Natural killer cell (primary cell): ENCODE results near the gene ELF5. TPM values are rescaled to one million over a fixed set of nuclear protein-coding genes. Genes with fewer than 3 reads are reported as not detected.

ENCODE experiments used
- ATAC-seq, 3 donors: fragments of 150-1000 bp in 2 of 3; fragments of 200-7000 bp in 1 of 3; cut with Tn5 transposase; 1 replicate in 1 of 3; 2 replicates in 2 of 3; pipeline ENCODE4 v1.10.0; 2021; ENCODE audit warnings: mild to moderate bottlenecking in 2 of 3, moderate library complexity in 2 of 3
- DNase-seq, 2 donors: peaks; one replicate each; pipeline versions ENCODE4 v3.0.0 to v3.0.0-alpha.2; 2013 to 2021; ENCODE audit warnings: mixed read lengths in 1 of 2
- H3K27ac ChIP-seq: one replicate; pipeline ENCODE4 v1.5.1; 2013; ENCODE audit warnings: mild to moderate bottlenecking, low read length
- H3K27me3 ChIP-seq: one replicate; pipeline ENCODE4 v1.6.1; 2013; ENCODE audit warnings: low read length; ENCODE audit not compliant: control insufficient read depth, insufficient read depth
- H3K36me3 ChIP-seq: one replicate; pipeline ENCODE4 v1.6.1; 2013; ENCODE audit warnings: low read length; ENCODE audit not compliant: control insufficient read depth, insufficient read depth
- H3K4me1 ChIP-seq: one replicate; pipeline ENCODE4 v1.6.1; 2013; ENCODE audit warnings: low read length; ENCODE audit not compliant: control insufficient read depth, insufficient read depth
- H3K4me3 ChIP-seq: one replicate; pipeline ENCODE4 v1.5.1; 2013; ENCODE audit warnings: low read length
- H3K9me3 ChIP-seq: one replicate; pipeline ENCODE4 v1.6.1; 2013; ENCODE audit warnings: low read length; ENCODE audit not compliant: control insufficient read depth, insufficient read depth
- H3K27ac Mint-ChIP-seq, 2 donors: one replicate each; pipeline ENCODE4 v1.8.0; 2022; ENCODE audit warnings: mild to moderate bottlenecking in 2 of 2, mixed read lengths in 2 of 2, moderate library complexity in 1 of 2
- H3K27me3 Mint-ChIP-seq, 2 donors: one replicate each; pipeline ENCODE4 v1.8.0; 2022; ENCODE audit warnings: low read depth in 2 of 2, mixed read lengths in 2 of 2
- H3K36me3 Mint-ChIP-seq: one replicate; pipeline ENCODE4 v1.8.0; 2022; ENCODE audit warnings: mixed read lengths
- H3K4me1 Mint-ChIP-seq, 2 donors: one replicate each; pipeline ENCODE4 v1.8.0; 2022; ENCODE audit warnings: mixed read lengths in 2 of 2
- H3K4me3 Mint-ChIP-seq: one replicate; pipeline ENCODE4 v1.8.0; 2022; ENCODE audit warnings: mild to moderate bottlenecking, moderate library complexity, mixed read lengths
- H3K9me3 Mint-ChIP-seq, 2 donors: one replicate each; pipeline ENCODE4 v1.8.0; 2022; ENCODE audit warnings: mixed read lengths in 2 of 2
- WGBS: methylation state at CpG from one replicate; pipeline ENCODE4 v1.1.7; 2013; ENCODE audit warnings: missing lambda C conversion rate; ENCODE audit not compliant: insufficient coverage; 5-methylcytosine and 5-hydroxymethylcytosine counted together
- intact Hi-C: fragments of 100-400 bp; cut with micrococcal nuclease; formaldehyde crosslinking; loops from one replicate; pipeline ENCODE4 v1.14.2; 2022
- total RNA-seq, 4 donors: library from RNA; stranded (reverse); fragments of 120-200 nt in 1 of 4; gene quantifications; one replicate each; pipeline versions ENCODE4 v1.2.3 to v1.2.4, GENCODE V29; 2013 to 2022
- TF ChIP-seq, protein P1 (sequence below): fragments of 200-600 bp; IDR thresholded peaks from one replicate; pipeline ENCODE4 v1.8.0; 2022; ENCODE audit warnings: antibody characterized with exemption

Gene ELF5
- total RNA-seq, 3 donors from 2014 or later (not counting 1 experiment from before 2014, with no cell fraction given): not detected

GRCh38 chr11:34473603-34474169 is 39.9 kb downstream of the ELF5 start:
- no peak for ATAC-seq
- no peaks in the 10 kb centered on the region for H3K4me1 ChIP-seq
- H3K36me3 ChIP-seq: peaks cover 37% of the 10 kb centered on the region
- Mint-ChIP-seq H3K4me3 (no peak overlapping the region), H3K36me3 (peaks cover 7% of the 10 kb centered on the region), H3K27ac (no peak overlapping the region), H3K4me1 (no peaks in the 10 kb centered on the region), H3K9me3 (no peaks in the 10 kb centered on the region), H3K27me3 (no peaks in the 10 kb centered on the region)
- TF ChIP-seq, protein P1, sequence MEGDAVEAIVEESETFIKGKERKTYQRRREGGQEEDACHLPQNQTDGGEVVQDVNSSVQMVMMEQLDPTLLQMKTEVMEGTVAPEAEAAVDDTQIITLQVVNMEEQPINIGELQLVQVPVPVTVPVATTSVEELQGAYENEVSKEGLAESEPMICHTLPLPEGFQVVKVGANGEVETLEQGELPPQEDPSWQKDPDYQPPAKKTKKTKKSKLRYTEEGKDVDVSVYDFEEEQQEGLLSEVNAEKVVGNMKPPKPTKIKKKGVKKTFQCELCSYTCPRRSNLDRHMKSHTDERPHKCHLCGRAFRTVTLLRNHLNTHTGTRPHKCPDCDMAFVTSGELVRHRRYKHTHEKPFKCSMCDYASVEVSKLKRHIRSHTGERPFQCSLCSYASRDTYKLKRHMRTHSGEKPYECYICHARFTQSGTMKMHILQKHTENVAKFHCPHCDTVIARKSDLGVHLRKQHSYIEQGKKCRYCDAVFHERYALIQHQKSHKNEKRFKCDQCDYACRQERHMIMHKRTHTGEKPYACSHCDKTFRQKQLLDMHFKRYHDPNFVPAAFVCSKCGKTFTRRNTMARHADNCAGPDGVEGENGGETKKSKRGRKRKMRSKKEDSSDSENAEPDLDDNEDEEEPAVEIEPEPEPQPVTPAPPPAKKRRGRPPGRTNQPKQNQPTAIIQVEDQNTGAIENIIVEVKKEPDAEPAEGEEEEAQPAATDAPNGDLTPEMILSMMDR: no peak
- no peak for DNase-seq
- H3K27me3 ChIP-seq: no peaks in the 10 kb centered on the region
- no peak overlapping the region for H3K4me3 ChIP-seq
- no peak overlapping the region for H3K27ac ChIP-seq
- H3K9me3 ChIP-seq: no peaks in the 10 kb centered on the region
- intact Hi-C loops: no loop called here
- WGBS: 100% methylated on average over 3 of the region's 4 CpGs

DNA sequence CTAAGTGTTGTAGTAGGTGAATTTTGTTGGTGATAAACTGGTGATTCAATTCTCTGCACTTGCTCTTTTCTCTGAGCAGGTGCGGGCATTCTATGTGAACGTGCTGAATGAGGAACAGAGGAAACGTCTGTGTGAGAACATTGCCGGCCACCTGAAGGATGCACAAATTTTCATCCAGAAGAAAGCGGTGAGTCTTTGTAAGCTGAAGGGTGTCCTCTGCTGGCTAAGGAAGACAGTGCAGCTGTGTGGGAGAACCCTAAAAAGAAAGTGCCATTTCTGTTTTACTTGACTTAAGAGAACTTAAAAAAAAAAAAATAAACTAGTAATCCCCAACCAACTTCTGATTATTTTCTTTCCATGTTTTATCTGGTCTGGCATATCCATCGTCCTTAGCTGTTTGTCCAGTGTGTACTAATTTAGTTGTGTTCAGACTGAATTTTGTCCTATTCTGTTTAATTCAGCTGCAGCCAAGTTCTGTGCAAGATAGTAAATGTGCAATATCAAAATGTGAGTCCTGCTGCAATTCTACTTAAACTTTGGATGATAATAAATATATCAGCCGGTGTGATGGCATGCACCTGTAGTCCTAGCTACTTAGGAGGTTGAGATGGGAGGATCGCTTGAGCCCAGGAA is 45.3 kb downstream of the ELF5 start:
- Histone ChIP-seq H3K9me3 (no peaks in the 10 kb centered on the region), H3K36me3 (peaks cover 70% of the 10 kb centered on the region), H3K27me3 (no peaks in the 10 kb centered on the region), H3K27ac (no peak overlapping the region), H3K4me1 (no peaks in the 10 kb centered on the region), H3K4me3 (no peak overlapping the region)
- H3K27me3 Mint-ChIP-seq: no peaks in the 10 kb centered on the region
- ATAC-seq (peak in 2 of 3 donors; percentile 55 to 58), DNase-seq (peak in 1 of 2 donors; percentile 60)
- no peak overlapping the region for H3K4me3 Mint-ChIP-seq
- H3K4me1 Mint-ChIP-seq: no peaks in the 10 kb centered on the region
- peaks cover 3 to 5% of the 10 kb centered on the region in 2 donors for H3K9me3 Mint-ChIP-seq
- TF ChIP-seq, protein P1: peak; percentile 62
- H3K36me3 Mint-ChIP-seq: peaks cover 30% of the 10 kb centered on the region
- H3K27ac Mint-ChIP-seq: no peak overlapping the region
- intact Hi-C loops: no loop called here
- 68% methylated on average over 8 of the region's 8 CpGs for WGBS

GRCh38 chr11:34466802-34467488 is 46.6 kb downstream of the ELF5 start:
- WGBS: 80% methylated on average over 2 of the region's 3 CpGs
- intact Hi-C loops: no loop called here
- no peak for DNase-seq

More at GRCh38 chr11:34466802-34467488, 46.6 kb downstream of the ELF5 start:
- H3K27me3 ChIP-seq: no peaks in the 10 kb centered on the region
- H3K4me1 Mint-ChIP-seq: no peaks in the 10 kb centered on the region
- H3K27ac ChIP-seq: no peak overlapping the region
- no peaks in the 10 kb centered on the region for H3K4me1 ChIP-seq
- no peak overlapping the region for H3K4me3 ChIP-seq
- H3K27me3 Mint-ChIP-seq: no peaks in the 10 kb centered on the region
- H3K27ac Mint-ChIP-seq: no peak overlapping the region
- H3K36me3 ChIP-seq: peaks cover 75% of the 10 kb centered on the region
- H3K36me3 Mint-ChIP-seq: peaks cover 39% of the 10 kb centered on the region
- H3K4me3 Mint-ChIP-seq: no peak overlapping the region
- no peaks in the 10 kb centered on the region for H3K9me3 ChIP-seq
- no peak for ATAC-seq
- TF ChIP-seq, protein P1: no peak
- peaks cover 3 to 5% of the 10 kb centered on the region in 2 donors for H3K9me3 Mint-ChIP-seq
